Measurements from ENCODE around the gene DDI2.

DNA sequence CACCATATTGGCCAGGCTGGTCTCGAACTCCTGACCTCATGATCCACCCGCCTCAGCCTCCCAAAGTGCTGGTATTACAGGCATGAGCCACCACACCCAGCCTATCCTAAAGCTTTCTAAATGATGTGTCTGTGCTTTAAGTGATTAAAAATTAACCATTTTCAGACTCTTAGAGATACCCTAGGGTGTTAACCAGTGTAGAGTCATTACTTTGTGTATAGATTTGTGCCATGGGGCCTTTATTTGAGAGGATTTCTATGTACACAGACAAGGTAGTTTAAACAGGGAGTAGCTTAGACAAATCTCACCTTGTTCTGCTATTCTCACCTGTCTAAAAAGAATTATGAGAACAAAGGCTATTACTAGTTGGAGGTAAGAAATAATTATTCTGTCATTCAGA is 54.2 kb downstream of the DDI2 start:
- TF ChIP-seq, protein P1, sequence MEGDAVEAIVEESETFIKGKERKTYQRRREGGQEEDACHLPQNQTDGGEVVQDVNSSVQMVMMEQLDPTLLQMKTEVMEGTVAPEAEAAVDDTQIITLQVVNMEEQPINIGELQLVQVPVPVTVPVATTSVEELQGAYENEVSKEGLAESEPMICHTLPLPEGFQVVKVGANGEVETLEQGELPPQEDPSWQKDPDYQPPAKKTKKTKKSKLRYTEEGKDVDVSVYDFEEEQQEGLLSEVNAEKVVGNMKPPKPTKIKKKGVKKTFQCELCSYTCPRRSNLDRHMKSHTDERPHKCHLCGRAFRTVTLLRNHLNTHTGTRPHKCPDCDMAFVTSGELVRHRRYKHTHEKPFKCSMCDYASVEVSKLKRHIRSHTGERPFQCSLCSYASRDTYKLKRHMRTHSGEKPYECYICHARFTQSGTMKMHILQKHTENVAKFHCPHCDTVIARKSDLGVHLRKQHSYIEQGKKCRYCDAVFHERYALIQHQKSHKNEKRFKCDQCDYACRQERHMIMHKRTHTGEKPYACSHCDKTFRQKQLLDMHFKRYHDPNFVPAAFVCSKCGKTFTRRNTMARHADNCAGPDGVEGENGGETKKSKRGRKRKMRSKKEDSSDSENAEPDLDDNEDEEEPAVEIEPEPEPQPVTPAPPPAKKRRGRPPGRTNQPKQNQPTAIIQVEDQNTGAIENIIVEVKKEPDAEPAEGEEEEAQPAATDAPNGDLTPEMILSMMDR (conservative IDR thresholded peaks at IDR 0.05; ENCODE audit: low read length): no peak
- TF ChIP-seq EZH2phosphoT487 (IDR thresholded peaks at IDR 0.05; ENCODE audit: borderline replicate concordance): no peak

Measured in Loucy (cell line).